HG03520 (cell line): ENCODE measurements around the gene PTPRN2.
"Not testable (repeated sequence)": the region's sequence is repeated elsewhere in the genome, so short reads cannot be mapped to it uniquely, and the experiment has no call there.

Source experiments
- ATAC-seq: cut with Tn5 transposase; IDR thresholded peaks from one replicate; pipeline ENCODE4 v1.9.1; 2021; ENCODE audit warnings: mild to moderate bottlenecking, moderate library complexity; ENCODE audit not compliant: unreplicated experiment

PTPRN2 gene

GRCh38 chr7:158523165-158523856, 64.3 kb downstream of the PTPRN2 start:
- not testable (repeated sequence) for ATAC-seq

GRCh38 chr7:158521795-158522194, 65.8 kb downstream of the PTPRN2 start:
- not testable (repeated sequence) for ATAC-seq

GRCh38 chr7:158520825-158521224, 66.8 kb downstream of the PTPRN2 start:
- no peak for ATAC-seq

GRCh38 chr7:158519633-158520174, 67.9 kb downstream of the PTPRN2 start:
- no peak for ATAC-seq

- no peak for ATAC-seq
Measured at GRCh38 chr7:158518980-158519632, 68.5 kb downstream of the PTPRN2 start.

- ATAC-seq = no peak
Measured at GRCh38 chr7:158517571-158517970, 70.1 kb downstream of the PTPRN2 start.

GRCh38 chr7:158517072-158517471, 70.6 kb downstream of the PTPRN2 start:
- ATAC-seq = no peak

GRCh38 chr7:158516524-158516923, 71.1 kb downstream of the PTPRN2 start:
- no peak for ATAC-seq

GRCh38 chr7:158512869-158513268, 74.8 kb downstream of the PTPRN2 start:
- no peak for ATAC-seq

GRCh38 chr7:158512042-158512441, 75.6 kb downstream of the PTPRN2 start:
- ATAC-seq = no peak

- no peak for ATAC-seq
Measured at GRCh38 chr7:158508802-158509385, 78.7 kb downstream of the PTPRN2 start.

- not testable (repeated sequence) for ATAC-seq
Measured at GRCh38 chr7:158508321-158508720, 79.3 kb downstream of the PTPRN2 start.

GRCh38 chr7:158507917-158508316, 79.7 kb downstream of the PTPRN2 start:
- ATAC-seq = no peak

GRCh38 chr7:158507175-158507574, 80.4 kb downstream of the PTPRN2 start:
- ATAC-seq = not testable (repeated sequence)

- no peak for ATAC-seq
Measured at GRCh38 chr7:158506626-158507025, 81.0 kb downstream of the PTPRN2 start.

GRCh38 chr7:158505683-158506082, 81.9 kb downstream of the PTPRN2 start:
- no peak for ATAC-seq

GRCh38 chr7:158502068-158502750, 85.4 kb downstream of the PTPRN2 start:
- ATAC-seq = no peak

- ATAC-seq = no peak
Measured at GRCh38 chr7:158501393-158502067, 86.1 kb downstream of the PTPRN2 start.

- ATAC-seq = no peak
Measured at GRCh38 chr7:158500651-158501052, 87.0 kb downstream of the PTPRN2 start.

- ATAC-seq = no peak
Measured at GRCh38 chr7:158499082-158499455, 88.6 kb downstream of the PTPRN2 start.
